ENCODE data around the gene EPG5.
"Not testable (repeated sequence)": the region's sequence is repeated elsewhere in the genome, so short reads cannot be mapped to it uniquely, and the experiment has no call there.

- not testable (repeated sequence) for TF ChIP-seq CTCF (IDR thresholded peaks at IDR 0.05; ENCODE audit: borderline replicate concordance, extremely low read depth, low read length, poor library complexity, severe bottlenecking); EZH2 (IDR thresholded peaks at IDR 0.05; ENCODE audit: borderline replicate concordance, low read depth, low read length, severe bottlenecking)
These were observed 152.4 kb downstream of the EPG5 start for GRCh38 chr18:45814733-45815132.

Data from DND-41 (cell line).